Endothelial cell of umbilical vein (primary cell): ENCODE measurements around the gene MAN2A1. TPM values are rescaled to one million over a fixed set of nuclear protein-coding genes. Genes with fewer than 3 reads are reported as not detected.

Source experiments
- BruUV-seq: library from RNA; stranded (reverse); fragments of 400-500 nt; replicated peaks from 2 replicates; lab custom pipeline; 2021; lab: Mats Ljungman, UMichigan
- CTCF ChIA-PET: fragments of 300-600, 350-600 bp; sonication (Branson Sonifier 250); formaldehyde crosslinking; loops from one replicate; lab custom pipeline; 2021; ENCODE audit warnings: antibody characterized with exemption, inconsistent platforms; lab: Charles Lee
- POLR2A ChIA-PET: fragments of 300-600, 350-600 bp; sonication (Branson Sonifier 250); formaldehyde crosslinking; loops from one replicate; lab custom pipeline; 2021; ENCODE audit warnings: antibody characterized with exemption, inconsistent platforms; lab: Charles Lee
- DNase-seq: peaks from one replicate; pipeline ENCODE4 v3.0.0-alpha.2; 2011; ENCODE audit warnings: low read depth, low spot score
- FAIRE-seq: peaks from 2 replicates; lab custom pipeline; 2011; peaks lifted over from hg19 to GRCh38; lab: Jason Lieb, UNC
- H2AFZ ChIP-seq: 2 replicates; pipeline ENCODE4 v1.6.0; 2012; ENCODE audit warnings: low read depth, low read length, control low read depth, inconsistent platforms
- H3K27ac ChIP-seq: 2 replicates; pipeline ENCODE4 v1.5.1; 2011; ENCODE audit warnings: low read depth, mild to moderate bottlenecking, control low read depth, low read length, moderate library complexity; ENCODE audit not compliant: insufficient read depth
- H3K27me3 ChIP-seq, 2 experiments: 2 replicates each; pipeline versions ENCODE4 v1.6.0 to v1.6.1; 2011; ENCODE audit warnings: low read length in 2 of 2, mixed read lengths in 1 of 2; ENCODE audit not compliant: control insufficient read depth in 2 of 2, insufficient read depth in 2 of 2
- H3K36me3 ChIP-seq, 2 experiments: 2 replicates in 1 of 2; 3 replicates in 1 of 2; pipeline ENCODE4 v1.5.1; 2011; ENCODE audit warnings: low read length in 2 of 2, mild to moderate bottlenecking in 1 of 2, moderate library complexity in 1 of 2; ENCODE audit not compliant: control insufficient read depth in 2 of 2, insufficient read depth in 2 of 2; ENCODE audit errors: extremely low read depth in 1 of 2
- H3K4me1 ChIP-seq: 3 replicates; pipeline ENCODE4 v1.5.1; 2011; ENCODE audit warnings: mild to moderate bottlenecking, low read length; ENCODE audit not compliant: control insufficient read depth, insufficient read depth; ENCODE audit errors: extremely low read depth
- H3K4me2 ChIP-seq: 2 replicates; pipeline ENCODE4 v1.6.1; 2011; ENCODE audit warnings: low read length, control low read depth, mixed read lengths; ENCODE audit not compliant: insufficient read depth
- H3K4me3 ChIP-seq, 3 experiments: fragments of 200-600 bp in 1 of 3; sonication (generic), shearing (Covaris generic) in 1 of 3; replicated peaks in 1 of 3; 2 replicates each; pipeline ENCODE4 v1.5.1; 2011 to 2016; ENCODE audit warnings: control low read depth in 3 of 3, low read length in 3 of 3, mild to moderate bottlenecking in 2 of 3, inconsistent platforms in 1 of 3, low read depth in 1 of 3, moderate library complexity in 1 of 3; ENCODE audit not compliant: insufficient read depth in 1 of 3
- H3K79me2 ChIP-seq: 2 replicates; pipeline ENCODE4 v1.6.0; 2012; ENCODE audit warnings: low read length, inconsistent platforms; ENCODE audit not compliant: control insufficient read depth, insufficient read depth
- H3K9ac ChIP-seq: replicated peaks from 2 replicates; pipeline ENCODE3; 2011; ENCODE audit warnings: low read length, control low read depth; ENCODE audit not compliant: insufficient read depth; ENCODE audit errors: extremely low read depth
- H3K9me1 ChIP-seq: replicated peaks from 3 replicates; pipeline ENCODE4 v1.6.0; 2011; ENCODE audit warnings: mild to moderate bottlenecking, low read length; ENCODE audit not compliant: control insufficient read depth, insufficient read depth; ENCODE audit errors: extremely low read depth
- H3K9me3 ChIP-seq: replicated peaks from 2 replicates; pipeline ENCODE4 v1.5.1; 2012; ENCODE audit warnings: low read length, inconsistent platforms; ENCODE audit not compliant: control insufficient read depth, insufficient read depth
- H4K20me1 ChIP-seq: replicated peaks from 2 replicates; pipeline ENCODE3; 2011; ENCODE audit warnings: mild to moderate bottlenecking, low read length; ENCODE audit not compliant: control insufficient read depth, insufficient read depth; ENCODE audit errors: extremely low read depth
- CTCF ChIP-seq, 2 donors: IDR thresholded peaks; 1 replicate in 1 of 2; 2 replicates in 1 of 2; pipeline ENCODE4 v1.5.1; 2011; ENCODE audit warnings: low read length in 2 of 2, mild to moderate bottlenecking in 2 of 2, moderate library complexity in 2 of 2, control low read depth in 1 of 2, inconsistent platforms in 1 of 2, low read depth in 1 of 2; ENCODE audit not compliant: insufficient read depth in 1 of 2; ENCODE audit errors: extremely low read depth in 1 of 2
- EZH2 ChIP-seq: IDR thresholded peaks from 2 replicates; pipeline ENCODE4 v1.6.1; 2012; ENCODE audit warnings: borderline replicate concordance, low read depth, mild to moderate bottlenecking, moderate library complexity, low read length, inconsistent platforms; ENCODE audit not compliant: severe bottlenecking
- FOS ChIP-seq: IDR thresholded peaks from 2 replicates; pipeline ENCODE4 v1.6.1; 2011; ENCODE audit warnings: mild to moderate bottlenecking, low read length, moderate library complexity, borderline replicate concordance; ENCODE audit not compliant: insufficient read depth
- GATA2 ChIP-seq: IDR thresholded peaks from 2 replicates; pipeline ENCODE4 v1.7.0; 2011; ENCODE audit warnings: low read depth, mild to moderate bottlenecking, moderate library complexity, mixed read lengths, low read length; ENCODE audit not compliant: insufficient read length, insufficient read depth
- JUN ChIP-seq: IDR thresholded peaks from 2 replicates; pipeline ENCODE4 v1.6.1; 2011; ENCODE audit warnings: borderline replicate concordance, low read depth; ENCODE audit not compliant: insufficient read length, insufficient read depth
- MAX ChIP-seq: IDR thresholded peaks from 2 replicates; pipeline ENCODE4 v1.6.1; 2011; ENCODE audit not compliant: insufficient read depth, insufficient read length
- MYC ChIP-seq: IDR thresholded peaks from one replicate; pipeline ENCODE4 v1.6.1; 2011; ENCODE audit warnings: mild to moderate bottlenecking, low read depth, low read length
- POLR2A ChIP-seq: IDR thresholded peaks from 2 replicates; pipeline ENCODE4 v1.6.1; 2012; ENCODE audit warnings: low read depth, mild to moderate bottlenecking, control low read depth, low read length
- POLR2AphosphoS5 ChIP-seq: IDR thresholded peaks from 2 replicates; pipeline ENCODE4 v1.6.1; 2012; ENCODE audit warnings: low read depth, mild to moderate bottlenecking, control low read depth, low read length, moderate library complexity; ENCODE audit not compliant: insufficient read depth
- dilution Hi-C: fragments of 300-500 bp; cut with MboI; formaldehyde crosslinking; loops from one replicate; pipeline ENCODE4 v1.15.0; 2019; ENCODE audit warnings: low sequenced_read_pairs; ENCODE audit not compliant: extremely low pct_ligation_motif_present
- intact Hi-C: fragments of 100-400 bp; cut with micrococcal nuclease; formaldehyde crosslinking; loops from one replicate; pipeline ENCODE4 v1.10.0; 2022
- polyA plus RNA-seq, 4 experiments: library from polyadenylated mRNA; depleted of rRNA in 3 of 4; stranded (reverse) in 3 of 4; unstranded in 1 of 4; fragments of >200 nt; gene quantifications; 2 replicates each; pipeline versions ENCODE4 v1.2.1 to v1.2.3, GENCODE V29; 2011 to 2012; ENCODE audit warnings: missing spikeins in 1 of 4
- total RNA-seq: library from RNA; stranded (reverse); gene quantifications from 2 replicates; pipeline ENCODE4 v1.2.3, GENCODE V29; 2021

Gene MAN2A1
- total and polyA plus RNA-seq, 2 donors (not counting 3 experiments of a cell fraction or from before 2014, with no cell fraction given), result 20.8 to 54.8 TPM

- H3K4me2 ChIP-seq, result no peak overlapping the region
- H3K27me3 ChIP-seq, result no peaks in the 10 kb centered on the region
- no TSS peak for BruUV-seq
- H3K4me3 ChIP-seq, result no peak overlapping the region
- H3K36me3 ChIP-seq, result no peaks in the 10 kb centered on the region
- H4K20me1 ChIP-seq, result no peaks in the 10 kb centered on the region
- H3K4me1 ChIP-seq, result no peaks in the 10 kb centered on the region
- POLR2A ChIA-PET, result no interaction called here
- FAIRE-seq, result no peak
- CTCF ChIA-PET, result no interaction called here
- H3K9me1 ChIP-seq, result no peaks in the 10 kb centered on the region
- dilution Hi-C loops (no loop called here), intact Hi-C loops (no loop called here)
- H2AFZ ChIP-seq, result no peak overlapping the region
- DNase-seq, result no peak
- no peaks in the 10 kb centered on the region for H3K79me2 ChIP-seq
- no peaks in the 10 kb centered on the region for H3K9me3 ChIP-seq
- no peak overlapping the region for H3K27ac ChIP-seq
- H3K9ac ChIP-seq, result no peak overlapping the region
- TF ChIP-seq MYC (no peak), GATA2 (no peak), FOS (no peak), POLR2A (no peak), CTCF (IDR thresholded peaks at IDR 0.05; ENCODE audit: extremely low read depth in 1 of 2, insufficient read depth in 1 of 2, low read depth in 1 of 2, low read length in 2 of 2) (no peak), EZH2 (no peak), MAX (no peak), POLR2AphosphoS5 (no peak), JUN (no peak)
Observed at GRCh38 chr5:109916481-109917153, 226.9 kb downstream of the MAN2A1 start.
